GM12878 (cell line): ENCODE data around the gene DDC.

Source experiments
- BCL11A ChIP-seq: IDR thresholded peaks from 2 replicates; pipeline ENCODE4 v1.6.1; 2011; ENCODE audit warnings: low read depth, low read length
- CHD4 ChIP-seq: fragments of 200-600 bp; sonication (generic); IDR thresholded peaks from 2 replicates; pipeline ENCODE4 v1.6.1; 2016; ENCODE audit warnings: mild to moderate bottlenecking
- CTCF ChIP-seq, 3 experiments: IDR thresholded peaks in 2 of 3; conservative IDR thresholded peaks in 1 of 3; 2 replicates each; pipeline ENCODE4 v1.5.1; 2011; ENCODE audit warnings: low read depth in 3 of 3, low read length in 3 of 3, mild to moderate bottlenecking in 3 of 3, control low read depth in 2 of 3, moderate library complexity in 2 of 3, inconsistent platforms in 1 of 3, mixed read lengths in 1 of 3; ENCODE audit not compliant: control insufficient read depth in 2 of 3, insufficient read depth in 1 of 3; ENCODE audit errors: extremely low read depth in 1 of 3
- IKZF2 ChIP-seq, 2 experiments: fragments of 450-650 bp; IDR thresholded peaks; 2 replicates each; pipeline ENCODE4 v1.6.1; 2017; ENCODE audit warnings: mild to moderate bottlenecking in 2 of 2, moderate library complexity in 2 of 2
- JUND ChIP-seq: IDR thresholded peaks from 2 replicates; pipeline ENCODE4 v1.6.1; 2012; ENCODE audit warnings: low read depth, mild to moderate bottlenecking, low read length, improper control_type of control experiment, moderate library complexity
- NFIC ChIP-seq: IDR thresholded peaks from 2 replicates; pipeline ENCODE4 v1.6.1; 2012; ENCODE audit warnings: low read depth, mild to moderate bottlenecking, inconsistent platforms, low read length, moderate library complexity
- PBX3 ChIP-seq: IDR thresholded peaks from 2 replicates; pipeline ENCODE4 v1.6.1; 2011; ENCODE audit warnings: mild to moderate bottlenecking, low read depth, low read length, moderate library complexity; ENCODE audit not compliant: insufficient replicate concordance
- TCF7 ChIP-seq: IDR thresholded peaks from 2 replicates; pipeline ENCODE4 v1.6.1; 2014; ENCODE audit warnings: antibody characterized with exemption, borderline replicate concordance
- USF1 ChIP-seq: IDR thresholded peaks from 2 replicates; pipeline ENCODE4 v1.6.1; 2011; ENCODE audit warnings: borderline replicate concordance, low read depth, mild to moderate bottlenecking, moderate library complexity, mixed read lengths, low read length; ENCODE audit not compliant: insufficient read depth; ENCODE audit errors: extremely low read length

GRCh38 chr7:50491209-50491608 is 74.0 kb downstream of the DDC start:
- no peak for TF ChIP-seq CHD4
- TF ChIP-seq CTCF (IDR thresholded peaks at IDR 0.05 in 2 of 3, conservative IDR thresholded peaks at IDR 0.05 in 1 of 3; ENCODE audit: control insufficient read depth in 2 of 3, extremely low read depth in 1 of 3, insufficient read depth in 1 of 3, low read depth in 3 of 3, low read length in 3 of 3): no peak
- no peak for TF ChIP-seq JUND
- no peak for TF ChIP-seq BCL11A
- no peak for TF ChIP-seq IKZF2 (IDR thresholded peaks at IDR 0.05)
- TF ChIP-seq USF1: no peak
- TF ChIP-seq TCF7: no peak
- TF ChIP-seq PBX3: no peak
- TF ChIP-seq NFIC: no peak
